PC-9 (cell line): ENCODE results near the gene AIP. TPM values are rescaled to one million over a fixed set of nuclear protein-coding genes. Genes with fewer than 3 reads are reported as not detected.

ENCODE experiments used
- BruUV-seq: library from RNA; stranded (reverse); fragments of 400-500 nt; replicated peaks from 2 replicates; lab custom pipeline; 2021; lab: Mats Ljungman, UMichigan
- CTCF ChIA-PET: fragments of 300-600 bp; sonication (Branson Sonifier 250); formaldehyde crosslinking; loops from one replicate; lab custom pipeline; 2022; ENCODE audit warnings: antibody characterized with exemption; lab: Charles Lee
- POLR2A ChIA-PET: fragments of 300-600 bp; sonication (Branson Sonifier 250); formaldehyde crosslinking; loops from one replicate; lab custom pipeline; 2022; ENCODE audit warnings: antibody characterized with exemption; ENCODE audit not compliant: unreplicated experiment; lab: Charles Lee
- DNase-seq, 2 experiments: peaks; one replicate each; pipeline versions ENCODE4 v3.0.0 to v3.0.0-alpha.2; 2015 to 2022; ENCODE audit warnings: mixed read lengths in 1 of 2
- H2AFZ ChIP-seq: fragments of 200-600 bp; sonication (generic); 2 replicates; pipeline ENCODE4 v1.8.1; 2017; ENCODE audit warnings: antibody characterized with exemption
- H3F3A ChIP-seq: fragments of 200-600 bp; sonication (generic); 2 replicates; pipeline ENCODE4 v1.8.1; 2017; ENCODE audit warnings: antibody characterized with exemption, mild to moderate bottlenecking, low read depth; ENCODE audit not compliant: insufficient read depth
- H3K27ac ChIP-seq: fragments of 200-600 bp; sonication (generic); 2 replicates; pipeline ENCODE4 v1.6.1; 2016; ENCODE audit warnings: mixed run types
- H3K27me3 ChIP-seq: fragments of 200-600 bp; sonication (generic); 2 replicates; pipeline ENCODE4 v1.6.1; 2016; ENCODE audit warnings: low read depth, mixed run types; ENCODE audit not compliant: insufficient read depth
- H3K36me3 ChIP-seq: fragments of 200-600 bp; sonication (generic); 2 replicates; pipeline ENCODE4 v1.6.1; 2016; ENCODE audit warnings: low read depth, mixed run types
- H3K4me1 ChIP-seq: fragments of 200-600 bp; sonication (generic); replicated peaks from 2 replicates; pipeline ENCODE4 v1.6.1; 2016; ENCODE audit warnings: mixed run types; ENCODE audit not compliant: insufficient read depth
- H3K4me2 ChIP-seq: fragments of 200-600 bp; sonication (generic); 2 replicates; pipeline ENCODE4 v1.6.1; 2017; ENCODE audit warnings: mixed run types
- H3K4me3 ChIP-seq: fragments of 200-600 bp; sonication (generic); 2 replicates; pipeline ENCODE4 v1.6.1; 2016; ENCODE audit warnings: mixed run types
- H3K79me2 ChIP-seq: fragments of 200-600 bp; sonication (generic); 2 replicates; pipeline ENCODE4 v1.6.1; 2017; ENCODE audit warnings: low read depth, mixed run types
- H3K9me2 ChIP-seq: fragments of 200-600 bp; sonication (generic); 2 replicates; pipeline ENCODE4 v1.8.1; 2017; ENCODE audit warnings: mild to moderate bottlenecking; ENCODE audit not compliant: insufficient read depth
- H3K9me3 ChIP-seq: fragments of 200-600 bp; sonication (generic); 2 replicates; pipeline ENCODE4 v1.8.1; 2016; ENCODE audit warnings: low read depth; ENCODE audit not compliant: insufficient read depth
- H4K20me1 ChIP-seq: fragments of 200-600 bp; sonication (generic); 2 replicates; pipeline ENCODE4 v1.8.1; 2017; ENCODE audit not compliant: insufficient read depth
- CTCF ChIP-seq: fragments of 200-600 bp; sonication (generic); conservative IDR thresholded peaks from 2 replicates; pipeline ENCODE4 v1.6.1; 2017; ENCODE audit warnings: mixed run types, antibody characterized with exemption, mild to moderate bottlenecking, moderate library complexity
- EZH2 ChIP-seq: fragments of 200-600 bp; sonication (generic); IDR thresholded peaks from 2 replicates; pipeline ENCODE4 v1.8.0; 2017; ENCODE audit warnings: antibody characterized with exemption, low read depth
- intact Hi-C: fragments of 100-400 bp; cut with micrococcal nuclease; formaldehyde crosslinking; loops from one replicate; pipeline ENCODE4 v1.10.0; 2022; ENCODE audit not compliant: unreplicated experiment
- total RNA-seq: library from RNA; stranded (reverse); gene quantifications from 2 replicates; pipeline ENCODE4 v1.2.3, GENCODE V29; 2021

The AIP gene
- total RNA-seq, 1 experiment from 2014 or later, result 95.3 TPM

GRCh38 chr11:67506426-67507051 lies 23.7 kb downstream of the AIP start:
- CTCF ChIA-PET, result interaction anchor here (0.6 kb wide), 1 partner anchor 86 kb away, joined by 4 read pairs; no protein-coding TSS in a partner anchor

GRCh38 chr11:67507242-67507863 lies 24.5 kb downstream of the AIP start:
- no peaks in the 10 kb centered on the region for H3K36me3 ChIP-seq
- BruUV-seq, result TSS peak; percentile 76
- ChIA-PET CTCF (no interaction called here), POLR2A (interaction anchor here (0.6 to 0.7 kb wide), 2 partner anchors 153 to 155 kb away, joined by 3 to 10 read pairs; no protein-coding TSS in a partner anchor)
- H3K4me1 ChIP-seq, result peaks cover 36% of the 10 kb centered on the region
- H3K4me2 ChIP-seq, result peak overlapping the region; percentile 97
- intact Hi-C loops, result loop anchor here (2.0 to 5.0 kb wide), 5 partner anchors 25 to 151 kb away; partner anchors contain the start of genes AIP, CLCF1, CORO1B and PPP1CA
- peaks cover 35% of the 10 kb centered on the region for H3F3A ChIP-seq
- H3K79me2 ChIP-seq, result peaks cover 31% of the 10 kb centered on the region
- peaks cover 3% of the 10 kb centered on the region; the same call in 1 of the 2 replicates for H3K27me3 ChIP-seq
- H3K27ac ChIP-seq, result peak overlapping the region; percentile 71
- H4K20me1 ChIP-seq, result peaks cover 3% of the 10 kb centered on the region; the same call in 1 of the 2 replicates
- no peak for DNase-seq
- H2AFZ ChIP-seq, result peak overlapping the region; percentile 84
- no peaks in the 10 kb centered on the region for H3K9me2 ChIP-seq
- TF ChIP-seq EZH2 (no peak), CTCF (no peak)
- no peaks in the 10 kb centered on the region for H3K9me3 ChIP-seq
- H3K4me3 ChIP-seq, result peak overlapping the region; percentile 66

More at GRCh38 chr11:67506426-67507051, 23.7 kb downstream of the AIP start:
- POLR2A ChIA-PET, result no interaction called here
- Histone ChIP-seq H3F3A (peaks cover 35% of the 10 kb centered on the region), H3K36me3 (no peaks in the 10 kb centered on the region), H3K27ac (peak overlapping the region; percentile 46), H3K9me3 (no peaks in the 10 kb centered on the region), H4K20me1 (peaks cover 3% of the 10 kb centered on the region; the same call in 1 of the 2 replicates), H2AFZ (no peak overlapping the region), H3K4me3 (peak overlapping the region; percentile 66; the same call in 1 of the 2 replicates), H3K9me2 (no peaks in the 10 kb centered on the region), H3K4me1 (peaks cover 36% of the 10 kb centered on the region), H3K4me2 (peak overlapping the region; percentile 97), H3K79me2 (peaks cover 33% of the 10 kb centered on the region), H3K27me3 (no peaks in the 10 kb centered on the region)
- no TSS peak for BruUV-seq
- no peak for TF ChIP-seq EZH2
- TF ChIP-seq CTCF, result peak; percentile 63; the same call in 1 of the 2 replicates
- no peak for DNase-seq
- intact Hi-C loops, result loop anchor here (1.0 to 5.0 kb wide), 8 partner anchors 24 to 160 kb away; partner anchors contain the start of genes AIP, CLCF1, CORO1B and PPP1CA

GRCh38 chr11:67507864-67508485 lies 25.1 kb downstream of the AIP start, which contains the start of gene CDK2AP2:
Gene CDK2AP2 (minus strand): TSS chr11:67508162. CDS start chr11:67508082, 80 bp downstream.
- H4K20me1 ChIP-seq, result peaks cover 3% of the 10 kb centered on the region; the same call in 1 of the 2 replicates
- peak within 1 kb of the TSS; percentile 66 for H3K4me3 ChIP-seq
- peaks cover 4% of the 10 kb centered on the region; the same call in 1 of the 2 replicates for H3K27me3 ChIP-seq
- no peaks in the 10 kb centered on the region for H3K36me3 ChIP-seq
- no peaks in the 10 kb centered on the region for H3K9me2 ChIP-seq
- H2AFZ ChIP-seq, result peak within 1 kb of the TSS; percentile 95
- no peaks in the 10 kb centered on the region for H3K9me3 ChIP-seq
- BruUV-seq, result no TSS peak
- no peak for TF ChIP-seq CTCF
- TF ChIP-seq EZH2, result no peak
- peak within 1 kb of the TSS; percentile 79 for H3K27ac ChIP-seq
- peak; percentile 99 to 100 for DNase-seq
- peaks cover 33% of the 10 kb centered on the region for H3K4me1 ChIP-seq
- H3K79me2 ChIP-seq, result peaks cover 25% of the 10 kb centered on the region
- intact Hi-C loops, result loop anchor here (2.0 to 5.0 kb wide), 8 partner anchors 25 to 453 kb away; partner anchors contain the start of genes AIP, CLCF1, CORO1B and GSTP1
- POLR2A ChIA-PET, result interaction anchor here (0.6 kb wide), 1 partner anchor 155 kb away, joined by 3 read pairs; no protein-coding TSS in a partner anchor
- H3F3A ChIP-seq, result peaks cover 33% of the 10 kb centered on the region
- peak within 1 kb of the TSS; percentile 97 for H3K4me2 ChIP-seq
- CTCF ChIA-PET, result interaction anchor here (0.6 kb wide), 1 partner anchor 140 kb away, joined by 3 read pairs; no protein-coding TSS in a partner anchor
